Measurements from ENCODE around the gene USP6NL. TPM values are rescaled to one million over a fixed set of nuclear protein-coding genes. Genes with fewer than 3 reads are reported as not detected.

The USP6NL gene
- total RNA-seq, 1 experiment from 2014 or later: 21.4 TPM

DNA sequence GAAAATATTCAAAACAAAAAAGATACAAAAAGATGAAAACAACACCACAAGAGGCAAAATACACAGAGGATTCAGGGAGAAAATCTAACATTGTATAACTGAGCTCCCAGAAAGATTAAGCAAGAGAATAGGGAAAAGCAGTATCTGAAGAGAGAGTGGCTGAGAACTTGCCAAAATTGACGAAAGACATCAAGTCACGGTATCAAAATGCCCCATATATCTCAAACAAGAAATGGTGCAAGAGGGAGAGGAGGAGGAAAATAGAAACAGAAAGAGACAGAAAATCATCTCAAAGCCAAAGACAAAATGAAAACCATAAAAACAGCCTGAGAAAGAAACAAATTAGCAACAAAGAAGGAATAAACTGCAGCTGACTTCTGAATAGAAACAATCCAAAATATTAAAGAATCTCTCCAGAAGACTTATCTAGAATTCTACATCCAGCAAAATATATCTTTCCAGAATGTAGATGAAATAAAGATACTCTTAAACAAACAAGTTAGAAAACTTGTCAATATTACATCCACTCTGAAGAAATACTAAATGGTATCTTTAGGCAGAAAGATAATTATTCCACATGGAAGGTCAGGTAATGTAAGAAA lies 5.5 kb downstream of the USP6NL start (continued):
- TF ChIP-seq, protein P1, sequence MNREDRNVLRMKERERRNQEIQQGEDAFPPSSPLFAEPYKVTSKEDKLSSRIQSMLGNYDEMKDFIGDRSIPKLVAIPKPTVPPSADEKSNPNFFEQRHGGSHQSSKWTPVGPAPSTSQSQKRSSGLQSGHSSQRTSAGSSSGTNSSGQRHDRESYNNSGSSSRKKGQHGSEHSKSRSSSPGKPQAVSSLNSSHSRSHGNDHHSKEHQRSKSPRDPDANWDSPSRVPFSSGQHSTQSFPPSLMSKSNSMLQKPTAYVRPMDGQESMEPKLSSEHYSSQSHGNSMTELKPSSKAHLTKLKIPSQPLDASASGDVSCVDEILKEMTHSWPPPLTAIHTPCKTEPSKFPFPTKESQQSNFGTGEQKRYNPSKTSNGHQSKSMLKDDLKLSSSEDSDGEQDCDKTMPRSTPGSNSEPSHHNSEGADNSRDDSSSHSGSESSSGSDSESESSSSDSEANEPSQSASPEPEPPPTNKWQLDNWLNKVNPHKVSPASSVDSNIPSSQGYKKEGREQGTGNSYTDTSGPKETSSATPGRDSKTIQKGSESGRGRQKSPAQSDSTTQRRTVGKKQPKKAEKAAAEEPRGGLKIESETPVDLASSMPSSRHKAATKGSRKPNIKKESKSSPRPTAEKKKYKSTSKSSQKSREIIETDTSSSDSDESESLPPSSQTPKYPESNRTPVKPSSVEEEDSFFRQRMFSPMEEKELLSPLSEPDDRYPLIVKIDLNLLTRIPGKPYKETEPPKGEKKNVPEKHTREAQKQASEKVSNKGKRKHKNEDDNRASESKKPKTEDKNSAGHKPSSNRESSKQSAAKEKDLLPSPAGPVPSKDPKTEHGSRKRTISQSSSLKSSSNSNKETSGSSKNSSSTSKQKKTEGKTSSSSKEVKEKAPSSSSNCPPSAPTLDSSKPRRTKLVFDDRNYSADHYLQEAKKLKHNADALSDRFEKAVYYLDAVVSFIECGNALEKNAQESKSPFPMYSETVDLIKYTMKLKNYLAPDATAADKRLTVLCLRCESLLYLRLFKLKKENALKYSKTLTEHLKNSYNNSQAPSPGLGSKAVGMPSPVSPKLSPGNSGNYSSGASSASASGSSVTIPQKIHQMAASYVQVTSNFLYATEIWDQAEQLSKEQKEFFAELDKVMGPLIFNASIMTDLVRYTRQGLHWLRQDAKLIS (CRISPR knock-in tag; IDR thresholded peaks at IDR 0.05; ENCODE audit: borderline replicate concordance): no peak
- TF ChIP-seq ZNF317 (CRISPR knock-in tag; IDR thresholded peaks at IDR 0.05; ENCODE audit: borderline replicate concordance, low read depth) (no peak), SP1 (CRISPR knock-in tag; conservative IDR thresholded peaks at IDR 0.05) (no peak), TEAD1 (CRISPR knock-in tag; IDR thresholded peaks at IDR 0.05) (no peak), NR3C1 (CRISPR knock-in tag; conservative IDR thresholded peaks at IDR 0.05; ENCODE audit: low read depth) (no peak), ZNF121 (CRISPR knock-in tag; IDR thresholded peaks at IDR 0.05) (no peak), HMGA2 (CRISPR knock-in tag; IDR thresholded peaks at IDR 0.05) (no peak), TP53 (CRISPR knock-in tag; IDR thresholded peaks at IDR 0.05) (no peak)
- TF ChIP-seq, protein P2, sequence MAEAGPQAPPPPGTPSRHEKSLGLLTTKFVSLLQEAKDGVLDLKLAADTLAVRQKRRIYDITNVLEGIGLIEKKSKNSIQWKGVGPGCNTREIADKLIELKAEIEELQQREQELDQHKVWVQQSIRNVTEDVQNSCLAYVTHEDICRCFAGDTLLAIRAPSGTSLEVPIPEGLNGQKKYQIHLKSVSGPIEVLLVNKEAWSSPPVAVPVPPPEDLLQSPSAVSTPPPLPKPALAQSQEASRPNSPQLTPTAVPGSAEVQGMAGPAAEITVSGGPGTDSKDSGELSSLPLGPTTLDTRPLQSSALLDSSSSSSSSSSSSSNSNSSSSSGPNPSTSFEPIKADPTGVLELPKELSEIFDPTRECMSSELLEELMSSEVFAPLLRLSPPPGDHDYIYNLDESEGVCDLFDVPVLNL (CRISPR knock-in tag; IDR thresholded peaks at IDR 0.05; ENCODE audit: borderline replicate concordance, low read depth): no peak

DNA sequence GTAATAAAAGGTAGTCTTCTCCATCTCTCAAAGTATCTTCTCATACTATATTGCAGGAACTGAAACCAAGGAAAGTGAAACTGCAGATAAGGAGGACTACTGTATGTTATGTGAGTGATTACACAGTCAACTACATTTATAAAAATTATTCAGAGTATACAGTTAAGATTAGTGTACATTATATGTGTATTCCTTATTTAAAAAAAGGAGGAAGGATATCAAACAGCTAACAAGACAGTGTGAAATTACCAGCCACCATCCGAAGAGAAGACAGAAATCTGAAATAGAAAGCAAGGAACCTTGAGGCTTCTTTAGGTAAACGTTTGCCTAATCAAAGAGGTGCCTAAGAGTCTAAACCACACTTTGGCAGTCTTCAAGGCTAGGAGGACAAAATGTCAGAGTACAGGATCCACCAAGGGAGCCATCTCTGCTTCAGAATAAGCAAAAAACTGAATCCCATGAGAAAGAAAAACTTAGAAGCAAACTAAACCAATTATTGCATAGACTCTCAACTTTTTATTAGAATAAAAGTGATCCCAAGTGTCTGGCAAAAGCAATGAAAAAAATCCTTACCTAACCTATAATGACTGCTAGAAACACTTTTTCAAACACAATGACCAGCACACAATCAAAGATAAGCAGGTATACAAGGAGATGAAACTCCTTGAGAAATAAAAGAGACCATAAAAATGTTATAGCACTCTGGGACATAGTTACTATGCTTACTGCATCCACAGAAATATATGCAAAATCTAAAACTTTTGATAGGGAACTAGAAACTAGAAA lies 6.4 kb downstream of the USP6NL start:
- Mint-ChIP-seq H3K9me3 (peaks cover 14% of the 10 kb centered on the region), H3K4me1 (peaks cover 63% of the 10 kb centered on the region), H3K36me3 (peaks cover 15% of the 10 kb centered on the region; the same call in 1 of the 2 replicates), H3K27ac (peak overlapping the region; percentile 16; the same call in 1 of the 2 replicates), H3K4me3 (no peak overlapping the region), H3K27me3 (ENCODE audit: low read depth) (no peaks in the 10 kb centered on the region)
- ChIA-PET POLR2A (no interaction called here), CTCF (no interaction called here)
- no peak for DNase-seq (ENCODE audit: low spot score)
- ATAC-seq: no peak
- TF ChIP-seq, protein P3, sequence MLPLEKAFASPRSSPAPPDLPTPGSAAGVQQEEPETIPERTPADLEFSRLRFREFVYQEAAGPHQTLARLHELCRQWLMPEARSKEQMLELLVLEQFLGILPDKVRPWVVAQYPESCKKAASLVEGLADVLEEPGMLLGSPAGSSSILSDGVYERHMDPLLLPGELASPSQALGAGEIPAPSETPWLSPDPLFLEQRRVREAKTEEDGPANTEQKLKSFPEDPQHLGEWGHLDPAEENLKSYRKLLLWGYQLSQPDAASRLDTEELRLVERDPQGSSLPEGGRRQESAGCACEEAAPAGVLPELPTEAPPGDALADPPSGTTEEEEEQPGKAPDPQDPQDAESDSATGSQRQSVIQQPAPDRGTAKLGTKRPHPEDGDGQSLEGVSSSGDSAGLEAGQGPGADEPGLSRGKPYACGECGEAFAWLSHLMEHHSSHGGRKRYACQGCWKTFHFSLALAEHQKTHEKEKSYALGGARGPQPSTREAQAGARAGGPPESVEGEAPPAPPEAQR (CRISPR knock-in tag; IDR thresholded peaks at IDR 0.05): no peak
- TF ChIP-seq IRF2 (CRISPR knock-in tag; IDR thresholded peaks at IDR 0.05; ENCODE audit: borderline replicate concordance, low read depth) (no peak), HMGA2 (CRISPR knock-in tag; IDR thresholded peaks at IDR 0.05) (no peak), NR2C2 (CRISPR knock-in tag; IDR thresholded peaks at IDR 0.05) (no peak), JAZF1 (CRISPR knock-in tag; IDR thresholded peaks at IDR 0.05) (no peak), NFATC4 (CRISPR knock-in tag; IDR thresholded peaks at IDR 0.05) (no peak)
- TF ChIP-seq, protein P4, sequence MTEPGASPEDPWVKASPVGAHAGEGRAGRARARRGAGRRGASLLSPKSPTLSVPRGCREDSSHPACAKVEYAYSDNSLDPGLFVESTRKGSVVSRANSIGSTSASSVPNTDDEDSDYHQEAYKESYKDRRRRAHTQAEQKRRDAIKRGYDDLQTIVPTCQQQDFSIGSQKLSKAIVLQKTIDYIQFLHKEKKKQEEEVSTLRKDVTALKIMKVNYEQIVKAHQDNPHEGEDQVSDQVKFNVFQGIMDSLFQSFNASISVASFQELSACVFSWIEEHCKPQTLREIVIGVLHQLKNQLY (CRISPR knock-in tag; IDR thresholded peaks at IDR 0.05): no peak
- TF ChIP-seq, protein P5, sequence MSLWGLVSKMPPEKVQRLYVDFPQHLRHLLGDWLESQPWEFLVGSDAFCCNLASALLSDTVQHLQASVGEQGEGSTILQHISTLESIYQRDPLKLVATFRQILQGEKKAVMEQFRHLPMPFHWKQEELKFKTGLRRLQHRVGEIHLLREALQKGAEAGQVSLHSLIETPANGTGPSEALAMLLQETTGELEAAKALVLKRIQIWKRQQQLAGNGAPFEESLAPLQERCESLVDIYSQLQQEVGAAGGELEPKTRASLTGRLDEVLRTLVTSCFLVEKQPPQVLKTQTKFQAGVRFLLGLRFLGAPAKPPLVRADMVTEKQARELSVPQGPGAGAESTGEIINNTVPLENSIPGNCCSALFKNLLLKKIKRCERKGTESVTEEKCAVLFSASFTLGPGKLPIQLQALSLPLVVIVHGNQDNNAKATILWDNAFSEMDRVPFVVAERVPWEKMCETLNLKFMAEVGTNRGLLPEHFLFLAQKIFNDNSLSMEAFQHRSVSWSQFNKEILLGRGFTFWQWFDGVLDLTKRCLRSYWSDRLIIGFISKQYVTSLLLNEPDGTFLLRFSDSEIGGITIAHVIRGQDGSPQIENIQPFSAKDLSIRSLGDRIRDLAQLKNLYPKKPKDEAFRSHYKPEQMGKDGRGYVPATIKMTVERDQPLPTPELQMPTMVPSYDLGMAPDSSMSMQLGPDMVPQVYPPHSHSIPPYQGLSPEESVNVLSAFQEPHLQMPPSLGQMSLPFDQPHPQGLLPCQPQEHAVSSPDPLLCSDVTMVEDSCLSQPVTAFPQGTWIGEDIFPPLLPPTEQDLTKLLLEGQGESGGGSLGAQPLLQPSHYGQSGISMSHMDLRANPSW (CRISPR knock-in tag; conservative IDR thresholded peaks at IDR 0.05; ENCODE audit: low read depth): no peak
- TF ChIP-seq, protein P6, sequence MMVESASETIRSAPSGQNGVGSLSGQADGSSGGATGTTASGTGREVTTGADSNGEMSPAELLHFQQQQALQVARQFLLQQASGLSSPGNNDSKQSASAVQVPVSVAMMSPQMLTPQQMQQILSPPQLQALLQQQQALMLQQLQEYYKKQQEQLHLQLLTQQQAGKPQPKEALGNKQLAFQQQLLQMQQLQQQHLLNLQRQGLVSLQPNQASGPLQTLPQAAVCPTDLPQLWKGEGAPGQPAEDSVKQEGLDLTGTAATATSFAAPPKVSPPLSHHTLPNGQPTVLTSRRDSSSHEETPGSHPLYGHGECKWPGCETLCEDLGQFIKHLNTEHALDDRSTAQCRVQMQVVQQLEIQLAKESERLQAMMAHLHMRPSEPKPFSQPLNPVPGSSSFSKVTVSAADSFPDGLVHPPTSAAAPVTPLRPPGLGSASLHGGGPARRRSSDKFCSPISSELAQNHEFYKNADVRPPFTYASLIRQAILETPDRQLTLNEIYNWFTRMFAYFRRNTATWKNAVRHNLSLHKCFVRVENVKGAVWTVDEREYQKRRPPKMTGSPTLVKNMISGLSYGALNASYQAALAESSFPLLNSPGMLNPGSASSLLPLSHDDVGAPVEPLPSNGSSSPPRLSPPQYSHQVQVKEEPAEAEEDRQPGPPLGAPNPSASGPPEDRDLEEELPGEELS (CRISPR knock-in tag; IDR thresholded peaks at IDR 0.05): no peak
- TF ChIP-seq, protein P7, sequence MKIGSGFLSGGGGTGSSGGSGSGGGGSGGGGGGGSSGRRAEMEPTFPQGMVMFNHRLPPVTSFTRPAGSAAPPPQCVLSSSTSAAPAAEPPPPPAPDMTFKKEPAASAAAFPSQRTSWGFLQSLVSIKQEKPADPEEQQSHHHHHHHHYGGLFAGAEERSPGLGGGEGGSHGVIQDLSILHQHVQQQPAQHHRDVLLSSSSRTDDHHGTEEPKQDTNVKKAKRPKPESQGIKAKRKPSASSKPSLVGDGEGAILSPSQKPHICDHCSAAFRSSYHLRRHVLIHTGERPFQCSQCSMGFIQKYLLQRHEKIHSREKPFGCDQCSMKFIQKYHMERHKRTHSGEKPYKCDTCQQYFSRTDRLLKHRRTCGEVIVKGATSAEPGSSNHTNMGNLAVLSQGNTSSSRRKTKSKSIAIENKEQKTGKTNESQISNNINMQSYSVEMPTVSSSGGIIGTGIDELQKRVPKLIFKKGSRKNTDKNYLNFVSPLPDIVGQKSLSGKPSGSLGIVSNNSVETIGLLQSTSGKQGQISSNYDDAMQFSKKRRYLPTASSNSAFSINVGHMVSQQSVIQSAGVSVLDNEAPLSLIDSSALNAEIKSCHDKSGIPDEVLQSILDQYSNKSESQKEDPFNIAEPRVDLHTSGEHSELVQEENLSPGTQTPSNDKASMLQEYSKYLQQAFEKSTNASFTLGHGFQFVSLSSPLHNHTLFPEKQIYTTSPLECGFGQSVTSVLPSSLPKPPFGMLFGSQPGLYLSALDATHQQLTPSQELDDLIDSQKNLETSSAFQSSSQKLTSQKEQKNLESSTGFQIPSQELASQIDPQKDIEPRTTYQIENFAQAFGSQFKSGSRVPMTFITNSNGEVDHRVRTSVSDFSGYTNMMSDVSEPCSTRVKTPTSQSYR (CRISPR knock-in tag; IDR thresholded peaks at IDR 0.05): no peak
- TF ChIP-seq, protein P8, sequence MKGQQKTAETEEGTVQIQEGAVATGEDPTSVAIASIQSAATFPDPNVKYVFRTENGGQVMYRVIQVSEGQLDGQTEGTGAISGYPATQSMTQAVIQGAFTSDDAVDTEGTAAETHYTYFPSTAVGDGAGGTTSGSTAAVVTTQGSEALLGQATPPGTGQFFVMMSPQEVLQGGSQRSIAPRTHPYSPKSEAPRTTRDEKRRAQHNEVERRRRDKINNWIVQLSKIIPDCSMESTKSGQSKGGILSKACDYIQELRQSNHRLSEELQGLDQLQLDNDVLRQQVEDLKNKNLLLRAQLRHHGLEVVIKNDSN (CRISPR knock-in tag; IDR thresholded peaks at IDR 0.05): no peak
